WTC11 (cell line): ENCODE data around the gene MBOAT2. TPM values are rescaled to one million over a fixed set of nuclear protein-coding genes. Genes with fewer than 3 reads are reported as not detected.

Source experiments
- ATAC-seq: fragments of 200-7000 bp; cut with Tn5 transposase; 2 replicates; pipeline ENCODE4 v1.10.0; 2021; ENCODE audit warnings: mild to moderate bottlenecking, moderate library complexity
- CTCF ChIA-PET: fragments of 300-600 bp; sonication (Branson Sonifier 250); formaldehyde crosslinking; loops from one replicate; lab custom pipeline; 2021; ENCODE audit warnings: antibody characterized with exemption; lab: Charles Lee
- POLR2A ChIA-PET: fragments of 350-600 bp; sonication (Branson Sonifier 250); formaldehyde crosslinking; loops from one replicate; lab custom pipeline; 2021; ENCODE audit warnings: antibody characterized with exemption; lab: Charles Lee
- DNase-seq: peaks from one replicate; pipeline ENCODE4 v3.0.0; 2021; ENCODE audit warnings: low spot score
- H3K27ac Mint-ChIP-seq: 2 replicates; pipeline ENCODE4 v1.8.0; 2021; ENCODE audit warnings: mixed read lengths
- H3K27me3 Mint-ChIP-seq: 2 replicates; pipeline ENCODE4 v1.8.0; 2021; ENCODE audit warnings: low read depth, mild to moderate bottlenecking, moderate library complexity, mixed read lengths
- H3K36me3 Mint-ChIP-seq: 2 replicates; pipeline ENCODE4 v1.8.0; 2021; ENCODE audit warnings: mixed read lengths
- H3K4me1 Mint-ChIP-seq: 2 replicates; pipeline ENCODE4 v1.8.0; 2022; ENCODE audit warnings: mixed read lengths
- H3K4me3 Mint-ChIP-seq: 2 replicates; pipeline ENCODE4 v1.8.0; 2021; ENCODE audit warnings: mild to moderate bottlenecking, moderate library complexity, mixed read lengths
- H3K9me3 Mint-ChIP-seq: 2 replicates; pipeline ENCODE4 v1.8.0; 2021; ENCODE audit warnings: mixed read lengths
- CBFB ChIP-seq: sonication (generic); formaldehyde crosslinking; IDR thresholded peaks from 2 replicates; pipeline ENCODE4 v1.8.1; 2022; ENCODE audit warnings: mild to moderate bottlenecking, low read depth, missing genetic modification reagents
- GABPB1 ChIP-seq: sonication (generic); formaldehyde crosslinking; IDR thresholded peaks from 2 replicates; pipeline ENCODE4 v1.8.1; 2023; ENCODE audit warnings: mild to moderate bottlenecking, missing genetic modification reagents
- HMGA2 ChIP-seq: fragments of 250-450 bp; sonication (Bioruptor Pico); IDR thresholded peaks from 2 replicates; pipeline ENCODE4 v1.4.0; 2021; ENCODE audit warnings: mild to moderate bottlenecking, moderate library complexity
- IRF2 ChIP-seq: sonication (generic); formaldehyde crosslinking; IDR thresholded peaks from 2 replicates; pipeline ENCODE4 v1.8.0; 2022; ENCODE audit warnings: low read depth, missing genetic modification reagents, borderline replicate concordance
- JUN ChIP-seq: sonication (generic); formaldehyde crosslinking; IDR thresholded peaks from 2 replicates; pipeline ENCODE4 v1.8.0; 2023; ENCODE audit warnings: mild to moderate bottlenecking, missing genetic modification reagents
- MXD4 ChIP-seq: fragments of 250-450 bp; sonication (Bioruptor Pico); IDR thresholded peaks from 2 replicates; pipeline ENCODE4 v1.8.0; 2021; ENCODE audit warnings: mild to moderate bottlenecking, moderate library complexity, borderline replicate concordance
- NFATC4 ChIP-seq: fragments of 250-450 bp; sonication (Bioruptor Pico); IDR thresholded peaks from 2 replicates; pipeline ENCODE4 v1.9.0; 2021; ENCODE audit warnings: mild to moderate bottlenecking
- NR2C2 ChIP-seq: sonication (generic); formaldehyde crosslinking; IDR thresholded peaks from 2 replicates; pipeline ENCODE4 v1.8.0; 2022; ENCODE audit warnings: mild to moderate bottlenecking, missing genetic modification reagents
- NR3C1 ChIP-seq: sonication (generic); formaldehyde crosslinking; conservative IDR thresholded peaks from 2 replicates; pipeline ENCODE4 v1.8.1; 2023; ENCODE audit warnings: low read depth, mild to moderate bottlenecking, missing genetic modification reagents
- PRRX2 ChIP-seq: fragments of 250-450 bp; sonication (Bioruptor Pico); IDR thresholded peaks from 2 replicates; pipeline ENCODE4 v1.8.0; 2021; ENCODE audit warnings: mild to moderate bottlenecking
- ZNF121 ChIP-seq: sonication (generic); formaldehyde crosslinking; IDR thresholded peaks from 2 replicates; pipeline ENCODE4 v1.8.0; 2023; ENCODE audit warnings: missing genetic modification reagents
- total RNA-seq: library from RNA; stranded (reverse); gene quantifications from 3 replicates; pipeline ENCODE4 v1.2.3, GENCODE V29; 2021
- TF ChIP-seq, protein P1 (sequence below): sonication (generic); formaldehyde crosslinking; conservative IDR thresholded peaks from 2 replicates; pipeline ENCODE4 v1.8.1; 2023; ENCODE audit warnings: mild to moderate bottlenecking, low read depth, missing genetic modification reagents, moderate library complexity
- TF ChIP-seq, protein P2 (sequence below): sonication (generic); formaldehyde crosslinking; IDR thresholded peaks from 2 replicates; pipeline ENCODE4 v1.8.0; 2022; ENCODE audit warnings: mild to moderate bottlenecking, missing genetic modification reagents
- TF ChIP-seq, protein P3 (sequence below): sonication (generic); formaldehyde crosslinking; IDR thresholded peaks from 2 replicates; pipeline ENCODE4 v1.8.0; 2023; ENCODE audit warnings: mild to moderate bottlenecking, missing genetic modification reagents
- TF ChIP-seq, protein P4 (sequence below): sonication (generic); formaldehyde crosslinking; IDR thresholded peaks from 2 replicates; pipeline ENCODE4 v1.8.1; 2023; ENCODE audit warnings: mild to moderate bottlenecking, missing genetic modification reagents, moderate library complexity

The MBOAT2 gene
- total RNA-seq, 1 experiment from 2014 or later, result 24.7 TPM

DNA sequence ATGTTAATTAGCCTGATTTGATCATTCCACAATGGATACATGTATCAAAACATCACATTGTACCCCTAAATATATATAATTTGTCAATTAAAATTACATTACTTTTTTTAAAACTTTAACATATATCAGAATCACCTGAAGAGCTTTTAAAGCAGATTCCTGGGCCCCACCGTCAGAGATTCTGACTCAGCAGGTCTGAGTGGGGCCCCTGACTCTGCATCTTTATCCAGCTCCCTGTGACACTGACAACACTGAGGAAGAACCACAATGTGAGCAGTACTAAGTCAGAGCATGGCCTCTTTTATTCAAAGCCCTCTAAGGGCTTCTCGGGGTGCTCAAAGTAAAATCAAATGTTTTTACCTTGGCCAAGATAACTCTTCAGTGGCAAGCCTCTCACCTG lies 175.8 kb downstream of the MBOAT2 start:
- Mint-ChIP-seq H3K27ac (no peak overlapping the region), H3K9me3 (no peaks in the 10 kb centered on the region), H3K27me3 (no peaks in the 10 kb centered on the region), H3K4me1 (peaks cover 8% of the 10 kb centered on the region), H3K36me3 (peaks cover 7% of the 10 kb centered on the region; the same call in 1 of the 2 replicates), H3K4me3 (no peak overlapping the region)
- DNase-seq, result no peak
- TF ChIP-seq NFATC4 (CRISPR knock-in tag), result no peak
- TF ChIP-seq, protein P1, sequence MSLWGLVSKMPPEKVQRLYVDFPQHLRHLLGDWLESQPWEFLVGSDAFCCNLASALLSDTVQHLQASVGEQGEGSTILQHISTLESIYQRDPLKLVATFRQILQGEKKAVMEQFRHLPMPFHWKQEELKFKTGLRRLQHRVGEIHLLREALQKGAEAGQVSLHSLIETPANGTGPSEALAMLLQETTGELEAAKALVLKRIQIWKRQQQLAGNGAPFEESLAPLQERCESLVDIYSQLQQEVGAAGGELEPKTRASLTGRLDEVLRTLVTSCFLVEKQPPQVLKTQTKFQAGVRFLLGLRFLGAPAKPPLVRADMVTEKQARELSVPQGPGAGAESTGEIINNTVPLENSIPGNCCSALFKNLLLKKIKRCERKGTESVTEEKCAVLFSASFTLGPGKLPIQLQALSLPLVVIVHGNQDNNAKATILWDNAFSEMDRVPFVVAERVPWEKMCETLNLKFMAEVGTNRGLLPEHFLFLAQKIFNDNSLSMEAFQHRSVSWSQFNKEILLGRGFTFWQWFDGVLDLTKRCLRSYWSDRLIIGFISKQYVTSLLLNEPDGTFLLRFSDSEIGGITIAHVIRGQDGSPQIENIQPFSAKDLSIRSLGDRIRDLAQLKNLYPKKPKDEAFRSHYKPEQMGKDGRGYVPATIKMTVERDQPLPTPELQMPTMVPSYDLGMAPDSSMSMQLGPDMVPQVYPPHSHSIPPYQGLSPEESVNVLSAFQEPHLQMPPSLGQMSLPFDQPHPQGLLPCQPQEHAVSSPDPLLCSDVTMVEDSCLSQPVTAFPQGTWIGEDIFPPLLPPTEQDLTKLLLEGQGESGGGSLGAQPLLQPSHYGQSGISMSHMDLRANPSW (CRISPR knock-in tag), result no peak
- ATAC-seq, result no peak; the same call in 1 of the 2 replicates
- POLR2A ChIA-PET, result interaction anchor here (0.6 kb wide), 1 partner anchor 1751 kb away, joined by 3 read pairs; no protein-coding TSS in a partner anchor
- CTCF ChIA-PET, result interaction anchor here (0.8 to 1.9 kb wide), 2 partner anchors 9 to 315 kb away, joined by 3 to 5 read pairs; no protein-coding TSS in a partner anchor

DNA sequence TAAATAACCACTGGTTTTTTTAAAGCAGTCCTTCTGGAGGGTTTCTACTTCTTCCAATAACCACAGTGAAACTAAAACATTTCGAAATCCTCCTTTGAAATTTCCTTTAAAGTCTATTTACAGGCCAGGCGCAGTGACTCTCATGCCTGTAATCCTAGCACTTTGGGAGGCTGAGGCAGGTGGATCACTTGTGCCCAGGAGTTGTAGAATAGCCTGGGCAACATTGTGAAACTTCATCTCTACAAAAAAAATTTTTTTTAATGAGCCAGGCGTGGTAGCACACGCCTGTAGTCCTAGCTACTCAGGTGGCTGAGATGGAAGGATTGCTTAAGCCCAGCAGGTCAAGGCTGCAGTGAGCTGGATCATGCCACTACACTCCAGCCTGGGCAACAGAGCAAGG lies 181.3 kb downstream of the MBOAT2 start:
- no peak for DNase-seq
- no peak overlapping the region for H3K27ac Mint-ChIP-seq
- no peaks in the 10 kb centered on the region for H3K4me1 Mint-ChIP-seq
- TF ChIP-seq ZNF121 (CRISPR knock-in tag) (no peak), NR2C2 (CRISPR knock-in tag) (no peak), IRF2 (CRISPR knock-in tag) (no peak), CBFB (no peak), PRRX2 (CRISPR knock-in tag) (no peak)
- TF ChIP-seq, protein P2, sequence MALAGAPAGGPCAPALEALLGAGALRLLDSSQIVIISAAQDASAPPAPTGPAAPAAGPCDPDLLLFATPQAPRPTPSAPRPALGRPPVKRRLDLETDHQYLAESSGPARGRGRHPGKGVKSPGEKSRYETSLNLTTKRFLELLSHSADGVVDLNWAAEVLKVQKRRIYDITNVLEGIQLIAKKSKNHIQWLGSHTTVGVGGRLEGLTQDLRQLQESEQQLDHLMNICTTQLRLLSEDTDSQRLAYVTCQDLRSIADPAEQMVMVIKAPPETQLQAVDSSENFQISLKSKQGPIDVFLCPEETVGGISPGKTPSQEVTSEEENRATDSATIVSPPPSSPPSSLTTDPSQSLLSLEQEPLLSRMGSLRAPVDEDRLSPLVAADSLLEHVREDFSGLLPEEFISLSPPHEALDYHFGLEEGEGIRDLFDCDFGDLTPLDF (CRISPR knock-in tag), result no peak
- TF ChIP-seq, protein P3, sequence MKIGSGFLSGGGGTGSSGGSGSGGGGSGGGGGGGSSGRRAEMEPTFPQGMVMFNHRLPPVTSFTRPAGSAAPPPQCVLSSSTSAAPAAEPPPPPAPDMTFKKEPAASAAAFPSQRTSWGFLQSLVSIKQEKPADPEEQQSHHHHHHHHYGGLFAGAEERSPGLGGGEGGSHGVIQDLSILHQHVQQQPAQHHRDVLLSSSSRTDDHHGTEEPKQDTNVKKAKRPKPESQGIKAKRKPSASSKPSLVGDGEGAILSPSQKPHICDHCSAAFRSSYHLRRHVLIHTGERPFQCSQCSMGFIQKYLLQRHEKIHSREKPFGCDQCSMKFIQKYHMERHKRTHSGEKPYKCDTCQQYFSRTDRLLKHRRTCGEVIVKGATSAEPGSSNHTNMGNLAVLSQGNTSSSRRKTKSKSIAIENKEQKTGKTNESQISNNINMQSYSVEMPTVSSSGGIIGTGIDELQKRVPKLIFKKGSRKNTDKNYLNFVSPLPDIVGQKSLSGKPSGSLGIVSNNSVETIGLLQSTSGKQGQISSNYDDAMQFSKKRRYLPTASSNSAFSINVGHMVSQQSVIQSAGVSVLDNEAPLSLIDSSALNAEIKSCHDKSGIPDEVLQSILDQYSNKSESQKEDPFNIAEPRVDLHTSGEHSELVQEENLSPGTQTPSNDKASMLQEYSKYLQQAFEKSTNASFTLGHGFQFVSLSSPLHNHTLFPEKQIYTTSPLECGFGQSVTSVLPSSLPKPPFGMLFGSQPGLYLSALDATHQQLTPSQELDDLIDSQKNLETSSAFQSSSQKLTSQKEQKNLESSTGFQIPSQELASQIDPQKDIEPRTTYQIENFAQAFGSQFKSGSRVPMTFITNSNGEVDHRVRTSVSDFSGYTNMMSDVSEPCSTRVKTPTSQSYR (CRISPR knock-in tag), result no peak
- H3K4me3 Mint-ChIP-seq, result no peak overlapping the region
- CTCF ChIA-PET, result no interaction called here
- POLR2A ChIA-PET, result no interaction called here
- H3K27me3 Mint-ChIP-seq, result no peaks in the 10 kb centered on the region
- peaks cover 7% of the 10 kb centered on the region; the same call in 1 of the 2 replicates for H3K36me3 Mint-ChIP-seq
- no peak for ATAC-seq
- H3K9me3 Mint-ChIP-seq, result no peaks in the 10 kb centered on the region

DNA sequence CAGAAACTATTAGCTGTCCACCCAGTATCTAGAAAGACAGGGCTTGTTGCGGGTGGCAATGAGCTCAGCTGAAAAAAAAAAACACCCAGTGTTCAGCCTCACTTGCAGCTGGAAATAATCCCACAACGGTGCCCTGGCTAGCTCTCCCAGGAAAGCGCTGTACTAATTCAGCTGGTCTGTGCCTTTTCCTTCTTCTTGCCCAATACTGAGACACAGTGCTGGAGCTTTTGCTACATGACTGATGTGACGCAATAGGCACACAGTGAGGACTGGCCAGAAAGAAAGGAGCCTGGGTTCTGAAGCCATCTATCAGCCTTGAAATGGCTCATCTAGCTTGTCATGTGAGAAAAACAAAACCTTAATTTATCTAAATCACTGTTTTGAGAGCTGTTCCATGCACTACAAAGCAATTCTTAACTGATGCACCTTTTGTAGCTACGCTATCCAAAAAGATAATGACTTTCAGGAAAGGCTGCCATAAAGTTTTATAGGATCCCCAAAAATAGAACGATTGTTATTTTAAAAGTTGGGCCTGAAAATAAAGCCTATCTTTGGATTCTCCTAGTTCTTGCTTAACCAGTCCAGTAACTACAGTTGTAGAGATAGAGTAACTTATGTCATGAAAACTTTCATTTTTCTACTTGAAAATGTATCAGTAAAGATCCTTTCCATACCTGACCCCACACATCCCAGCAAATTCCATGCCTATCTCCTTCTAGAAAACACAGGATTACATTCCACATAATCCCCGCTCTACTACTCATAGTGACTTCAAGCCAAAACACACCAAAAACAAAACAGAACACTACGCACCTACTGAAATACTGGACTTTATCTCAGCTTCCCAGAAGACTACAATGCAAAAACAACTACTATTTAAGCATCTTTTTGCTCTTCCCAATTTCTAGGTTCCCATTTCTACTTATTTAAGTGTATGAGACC lies 181.9 kb downstream of the MBOAT2 start:
- ATAC-seq, result no peak
- no peak for TF ChIP-seq NR3C1 (CRISPR knock-in tag)
- TF ChIP-seq JUN (CRISPR knock-in tag), result no peak
- TF ChIP-seq MXD4, result no peak
- TF ChIP-seq HMGA2 (CRISPR knock-in tag), result no peak
- TF ChIP-seq, protein P4, sequence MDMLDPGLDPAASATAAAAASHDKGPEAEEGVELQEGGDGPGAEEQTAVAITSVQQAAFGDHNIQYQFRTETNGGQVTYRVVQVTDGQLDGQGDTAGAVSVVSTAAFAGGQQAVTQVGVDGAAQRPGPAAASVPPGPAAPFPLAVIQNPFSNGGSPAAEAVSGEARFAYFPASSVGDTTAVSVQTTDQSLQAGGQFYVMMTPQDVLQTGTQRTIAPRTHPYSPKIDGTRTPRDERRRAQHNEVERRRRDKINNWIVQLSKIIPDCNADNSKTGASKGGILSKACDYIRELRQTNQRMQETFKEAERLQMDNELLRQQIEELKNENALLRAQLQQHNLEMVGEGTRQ (CRISPR knock-in tag), result no peak
- peak; percentile 96 for TF ChIP-seq GABPB1 (CRISPR knock-in tag)
- no peaks in the 10 kb centered on the region for H3K4me1 Mint-ChIP-seq
- DNase-seq, result no peak
- no peak overlapping the region for H3K4me3 Mint-ChIP-seq
- peaks cover 7% of the 10 kb centered on the region; the same call in 1 of the 2 replicates for H3K36me3 Mint-ChIP-seq
- H3K9me3 Mint-ChIP-seq, result no peaks in the 10 kb centered on the region
- CTCF ChIA-PET, result interaction anchor here (0.6 kb wide), 1 partner anchor 319 kb away, joined by 4 read pairs; no protein-coding TSS in a partner anchor
- H3K27ac Mint-ChIP-seq, result peak overlapping the region; percentile 24; the same call in 1 of the 2 replicates
- H3K27me3 Mint-ChIP-seq, result no peaks in the 10 kb centered on the region
- POLR2A ChIA-PET, result no interaction called here
